Calu3 (cell line): Measurements from ENCODE around the gene MINPP1. TPM values are rescaled to one million over a fixed set of nuclear protein-coding genes. Genes with fewer than 3 reads are reported as not detected.

Experiments used
- BruUV-seq: library from RNA; stranded (reverse); fragments of 400-500 nt; replicated peaks from 2 replicates; lab custom pipeline; 2021; lab: Mats Ljungman, UMichigan
- CTCF ChIA-PET: fragments of 300-600 bp; sonication (Branson Sonifier 250); formaldehyde crosslinking; loops from one replicate; lab custom pipeline; 2022; ENCODE audit warnings: antibody characterized with exemption; lab: Charles Lee
- DNase-seq: peaks from one replicate; pipeline ENCODE4 v3.0.0; 2022
- H3K27ac Mint-ChIP-seq: one replicate; pipeline ENCODE4 v1.8.0; 2022; ENCODE audit warnings: mixed read lengths; ENCODE audit not compliant: unreplicated experiment
- H3K27me3 Mint-ChIP-seq: one replicate; pipeline ENCODE4 v1.8.0; 2022; ENCODE audit warnings: mixed read lengths; ENCODE audit not compliant: unreplicated experiment
- H3K36me3 Mint-ChIP-seq: one replicate; pipeline ENCODE4 v1.8.0; 2022; ENCODE audit warnings: mild to moderate bottlenecking, moderate library complexity, mixed read lengths; ENCODE audit not compliant: insufficient read depth, unreplicated experiment
- H3K4me1 Mint-ChIP-seq: one replicate; pipeline ENCODE4 v1.8.0; 2022; ENCODE audit warnings: mild to moderate bottlenecking, low read depth, mixed read lengths; ENCODE audit not compliant: unreplicated experiment
- H3K4me3 Mint-ChIP-seq: one replicate; pipeline ENCODE4 v1.8.0; 2022; ENCODE audit warnings: mild to moderate bottlenecking, low read depth, moderate library complexity, mixed read lengths; ENCODE audit not compliant: unreplicated experiment
- H3K9me3 Mint-ChIP-seq: one replicate; pipeline ENCODE4 v1.8.0; 2022; ENCODE audit warnings: low read depth, mixed read lengths; ENCODE audit not compliant: unreplicated experiment
- intact Hi-C: fragments of 100-400 bp; cut with micrococcal nuclease; formaldehyde crosslinking; loops from one replicate; pipeline ENCODE4 v1.10.0; 2022; ENCODE audit not compliant: unreplicated experiment
- total RNA-seq: library from RNA; stranded (reverse); gene quantifications from 2 replicates; pipeline ENCODE4 v1.2.3, GENCODE V29; 2022
- TF ChIP-seq, protein P1 (sequence below): fragments of 200-600 bp; IDR thresholded peaks from one replicate; pipeline ENCODE4 v1.8.0; 2022; ENCODE audit warnings: antibody characterized with exemption; ENCODE audit not compliant: unreplicated experiment

The MINPP1 gene
- total RNA-seq, 1 experiment from 2014 or later = 12.6 TPM

GRCh38 chr10:87504307-87504639, 420 bp upstream of the MINPP1 start:
- CTCF ChIA-PET = interaction anchor here (0.5 kb wide), 1 partner anchor 609 kb away, joined by 4 read pairs; no protein-coding TSS in a partner anchor
- Mint-ChIP-seq H3K27me3 (peaks cover 13% of the 10 kb centered on the region), H3K4me3 (peak overlapping the region; percentile 83), H3K36me3 (peaks cover 21% of the 10 kb centered on the region), H3K4me1 (no peaks in the 10 kb centered on the region), H3K27ac (no peak overlapping the region), H3K9me3 (no peaks in the 10 kb centered on the region)
- TF ChIP-seq, protein P1, sequence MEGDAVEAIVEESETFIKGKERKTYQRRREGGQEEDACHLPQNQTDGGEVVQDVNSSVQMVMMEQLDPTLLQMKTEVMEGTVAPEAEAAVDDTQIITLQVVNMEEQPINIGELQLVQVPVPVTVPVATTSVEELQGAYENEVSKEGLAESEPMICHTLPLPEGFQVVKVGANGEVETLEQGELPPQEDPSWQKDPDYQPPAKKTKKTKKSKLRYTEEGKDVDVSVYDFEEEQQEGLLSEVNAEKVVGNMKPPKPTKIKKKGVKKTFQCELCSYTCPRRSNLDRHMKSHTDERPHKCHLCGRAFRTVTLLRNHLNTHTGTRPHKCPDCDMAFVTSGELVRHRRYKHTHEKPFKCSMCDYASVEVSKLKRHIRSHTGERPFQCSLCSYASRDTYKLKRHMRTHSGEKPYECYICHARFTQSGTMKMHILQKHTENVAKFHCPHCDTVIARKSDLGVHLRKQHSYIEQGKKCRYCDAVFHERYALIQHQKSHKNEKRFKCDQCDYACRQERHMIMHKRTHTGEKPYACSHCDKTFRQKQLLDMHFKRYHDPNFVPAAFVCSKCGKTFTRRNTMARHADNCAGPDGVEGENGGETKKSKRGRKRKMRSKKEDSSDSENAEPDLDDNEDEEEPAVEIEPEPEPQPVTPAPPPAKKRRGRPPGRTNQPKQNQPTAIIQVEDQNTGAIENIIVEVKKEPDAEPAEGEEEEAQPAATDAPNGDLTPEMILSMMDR = no peak
- BruUV-seq = TSS peak; percentile 75
- DNase-seq = no peak
- intact Hi-C loops = no loop called here

DNA sequence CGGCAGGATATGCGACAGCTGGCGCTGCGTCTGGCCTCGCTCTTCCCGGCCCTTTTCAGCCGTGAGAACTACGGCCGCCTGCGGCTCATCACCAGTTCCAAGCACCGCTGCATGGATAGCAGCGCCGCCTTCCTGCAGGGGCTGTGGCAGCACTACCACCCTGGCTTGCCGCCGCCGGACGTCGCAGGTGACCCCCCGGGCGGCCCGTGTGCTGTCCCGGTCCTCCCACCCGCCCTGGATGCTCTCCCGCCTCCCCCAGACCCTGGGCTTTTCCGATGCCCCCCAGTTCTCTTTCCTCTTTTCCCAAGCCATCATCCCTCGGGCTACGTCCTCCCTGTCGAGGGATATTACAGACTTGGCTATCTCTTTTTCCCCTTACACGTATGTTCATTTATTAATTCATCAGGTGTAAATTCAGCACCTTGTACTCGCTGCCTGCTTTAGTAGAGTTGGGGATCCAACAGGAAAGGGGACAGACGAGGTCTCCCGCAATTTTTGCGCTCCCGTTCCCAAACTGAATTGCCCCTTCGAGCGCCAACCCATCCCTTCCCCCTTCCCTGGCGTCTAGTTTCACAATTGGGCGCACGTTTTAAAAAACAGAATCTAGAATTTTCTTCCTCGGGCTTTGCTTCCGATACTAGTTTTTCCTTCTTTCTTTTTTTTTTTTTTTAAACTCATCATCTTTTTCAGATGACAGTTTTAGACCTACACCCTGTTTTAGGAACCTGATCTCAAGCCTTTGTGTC, 846 bp downstream of the MINPP1 start:
- Mint-ChIP-seq H3K27me3 (peaks cover 13% of the 10 kb centered on the region), H3K9me3 (no peaks in the 10 kb centered on the region), H3K4me1 (no peaks in the 10 kb centered on the region), H3K4me3 (peak overlapping the region; percentile 83), H3K27ac (peak overlapping the region; percentile 69), H3K36me3 (peaks cover 21% of the 10 kb centered on the region)
- no TSS peak for BruUV-seq
- CTCF ChIA-PET = no interaction called here
- intact Hi-C loops = no loop called here
- TF ChIP-seq, protein P1 = no peak
- peak; percentile 71 for DNase-seq

GRCh38 chr10:87506956-87507355, 2.3 kb downstream of the MINPP1 start:
- CTCF ChIA-PET = no interaction called here
- no TSS peak for BruUV-seq
- no peak overlapping the region for H3K4me3 Mint-ChIP-seq
- H3K27me3 Mint-ChIP-seq = peaks cover 7% of the 10 kb centered on the region
- no peaks in the 10 kb centered on the region for H3K4me1 Mint-ChIP-seq
- intact Hi-C loops = no loop called here
- H3K36me3 Mint-ChIP-seq = peaks cover 21% of the 10 kb centered on the region
- no peak overlapping the region for H3K27ac Mint-ChIP-seq
- no peaks in the 10 kb centered on the region for H3K9me3 Mint-ChIP-seq
- TF ChIP-seq, protein P1 = no peak
- DNase-seq = no peak

DNA sequence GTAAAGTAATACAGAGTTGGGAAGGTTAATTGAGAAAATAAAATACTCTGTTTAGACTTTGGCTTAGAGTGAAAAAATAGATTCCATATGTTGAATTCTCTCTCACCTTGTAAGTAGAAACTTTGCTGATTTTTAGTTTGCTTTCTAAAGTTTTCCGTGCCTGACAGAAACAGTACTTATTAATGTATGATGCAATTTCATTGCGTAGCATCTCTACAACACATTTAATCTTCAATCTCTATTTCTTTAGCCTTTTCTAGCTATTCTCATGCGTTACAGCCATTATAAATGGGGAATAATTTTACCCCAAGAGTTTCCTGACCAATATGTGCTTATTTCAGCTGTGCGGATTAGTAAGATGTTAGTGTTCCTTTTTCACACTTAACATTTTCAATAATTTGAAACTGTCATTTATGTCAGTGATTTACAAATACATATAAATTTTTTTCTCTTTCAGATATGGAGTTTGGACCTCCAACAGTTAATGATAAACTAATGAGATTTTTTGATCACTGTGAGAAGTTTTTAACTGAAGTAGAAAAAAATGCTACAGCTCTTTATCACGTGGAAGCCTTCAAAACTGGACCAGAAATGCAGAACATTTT, 3.3 kb downstream of the MINPP1 start:
- intact Hi-C loops = no loop called here
- H3K4me3 Mint-ChIP-seq = no peak overlapping the region
- H3K27me3 Mint-ChIP-seq = no peaks in the 10 kb centered on the region
- no peak for DNase-seq
- no peaks in the 10 kb centered on the region for H3K9me3 Mint-ChIP-seq
- BruUV-seq = no TSS peak
- no peaks in the 10 kb centered on the region for H3K4me1 Mint-ChIP-seq
- H3K36me3 Mint-ChIP-seq = peaks cover 21% of the 10 kb centered on the region
- no peak overlapping the region for H3K27ac Mint-ChIP-seq
- CTCF ChIA-PET = no interaction called here
- TF ChIP-seq, protein P1 = no peak
